WI38 (cell line): ENCODE results near the gene PTPRK.

Source experiments
- H3K4me3 ChIP-seq: 2 replicates; pipeline ENCODE4 v1.5.1; 2011; ENCODE audit warnings: low read depth, mild to moderate bottlenecking, control low read depth, low read length
- TF ChIP-seq, protein P1 (sequence below): IDR thresholded peaks from 2 replicates; pipeline ENCODE4 v1.5.1; 2012; ENCODE audit warnings: low read depth, mild to moderate bottlenecking, control low read depth, low read length

The PTPRK gene

GRCh38 chr6:128371136-128371535 lies 149.3 kb downstream of the PTPRK start:
- TF ChIP-seq, protein P1, sequence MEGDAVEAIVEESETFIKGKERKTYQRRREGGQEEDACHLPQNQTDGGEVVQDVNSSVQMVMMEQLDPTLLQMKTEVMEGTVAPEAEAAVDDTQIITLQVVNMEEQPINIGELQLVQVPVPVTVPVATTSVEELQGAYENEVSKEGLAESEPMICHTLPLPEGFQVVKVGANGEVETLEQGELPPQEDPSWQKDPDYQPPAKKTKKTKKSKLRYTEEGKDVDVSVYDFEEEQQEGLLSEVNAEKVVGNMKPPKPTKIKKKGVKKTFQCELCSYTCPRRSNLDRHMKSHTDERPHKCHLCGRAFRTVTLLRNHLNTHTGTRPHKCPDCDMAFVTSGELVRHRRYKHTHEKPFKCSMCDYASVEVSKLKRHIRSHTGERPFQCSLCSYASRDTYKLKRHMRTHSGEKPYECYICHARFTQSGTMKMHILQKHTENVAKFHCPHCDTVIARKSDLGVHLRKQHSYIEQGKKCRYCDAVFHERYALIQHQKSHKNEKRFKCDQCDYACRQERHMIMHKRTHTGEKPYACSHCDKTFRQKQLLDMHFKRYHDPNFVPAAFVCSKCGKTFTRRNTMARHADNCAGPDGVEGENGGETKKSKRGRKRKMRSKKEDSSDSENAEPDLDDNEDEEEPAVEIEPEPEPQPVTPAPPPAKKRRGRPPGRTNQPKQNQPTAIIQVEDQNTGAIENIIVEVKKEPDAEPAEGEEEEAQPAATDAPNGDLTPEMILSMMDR, result no peak
- H3K4me3 ChIP-seq, result no peak overlapping the region

DNA sequence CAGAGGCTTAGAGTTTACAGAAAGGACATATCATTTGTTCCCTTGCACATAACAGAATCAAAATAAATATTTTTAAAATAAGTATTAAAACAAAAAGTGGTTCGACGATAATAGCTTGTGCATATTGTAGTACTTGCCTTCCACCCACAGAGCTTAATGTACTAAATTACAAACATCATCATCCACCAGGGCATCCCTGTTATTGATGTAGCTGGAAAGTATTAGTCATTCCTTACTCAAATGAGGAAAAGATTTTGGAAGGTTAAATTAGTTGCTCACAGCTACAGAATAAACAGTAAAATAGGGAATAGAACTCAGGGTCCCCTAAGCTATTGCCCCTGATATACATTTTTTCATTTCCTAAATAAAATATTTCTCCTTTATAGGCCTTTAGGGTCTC lies 150.3 kb downstream of the PTPRK start:
- no peak overlapping the region for H3K4me3 ChIP-seq
- TF ChIP-seq, protein P1, result no peak

DNA sequence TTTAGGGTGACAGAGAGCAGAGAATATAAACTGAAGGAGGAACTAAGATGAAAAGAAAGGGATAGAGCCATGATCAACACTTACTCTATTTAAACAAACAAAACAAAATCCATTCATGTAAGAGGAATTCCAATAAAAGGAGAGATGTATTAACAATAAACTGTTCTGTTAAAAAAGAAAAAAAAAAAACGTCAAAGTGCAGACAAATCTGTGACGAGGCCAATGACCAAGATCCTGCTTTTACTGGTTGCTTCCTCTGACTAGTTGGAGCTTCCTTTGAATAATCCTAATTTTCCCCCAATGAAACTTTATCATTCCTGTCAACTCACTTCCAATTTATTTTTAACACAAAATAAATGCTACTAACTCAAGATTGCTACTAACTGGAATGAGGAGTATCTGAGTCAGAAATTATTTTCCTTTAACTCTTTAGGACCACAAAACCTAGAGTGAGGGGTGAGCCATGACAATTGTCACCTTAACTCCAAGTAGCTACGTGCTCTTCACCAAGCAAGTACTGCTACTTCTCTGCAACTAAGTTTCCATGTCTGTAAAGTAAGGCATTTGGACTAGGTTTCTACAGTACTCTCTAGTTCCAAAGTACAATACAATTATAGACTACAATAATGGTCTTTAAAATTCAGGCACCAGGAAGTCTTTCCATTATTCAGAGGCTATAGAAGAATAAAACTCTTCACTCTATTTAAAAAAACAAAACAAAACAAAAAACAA lies 152.0 kb downstream of the PTPRK start:
- no peak overlapping the region for H3K4me3 ChIP-seq
- TF ChIP-seq, protein P1, result no peak

DNA sequence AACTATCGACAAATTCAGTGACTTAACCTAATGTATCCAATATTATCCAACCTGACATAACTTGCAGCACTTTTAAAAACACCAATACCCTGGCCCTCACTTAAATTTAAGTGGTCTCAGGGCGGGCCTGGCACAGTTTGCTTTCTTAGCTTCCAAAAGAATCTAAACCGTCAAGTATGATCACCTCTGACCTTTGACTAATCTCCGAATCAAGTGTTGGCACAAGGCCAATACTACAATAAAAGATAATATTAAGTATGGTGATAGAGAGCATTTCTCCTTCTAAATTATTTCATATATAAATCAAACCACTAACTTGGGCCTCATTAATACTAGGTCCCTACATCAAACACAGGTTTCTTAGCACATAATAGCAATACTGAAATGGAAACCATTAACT lies 153.0 kb downstream of the PTPRK start:
- TF ChIP-seq, protein P1, result no peak
- no peak overlapping the region for H3K4me3 ChIP-seq

DNA sequence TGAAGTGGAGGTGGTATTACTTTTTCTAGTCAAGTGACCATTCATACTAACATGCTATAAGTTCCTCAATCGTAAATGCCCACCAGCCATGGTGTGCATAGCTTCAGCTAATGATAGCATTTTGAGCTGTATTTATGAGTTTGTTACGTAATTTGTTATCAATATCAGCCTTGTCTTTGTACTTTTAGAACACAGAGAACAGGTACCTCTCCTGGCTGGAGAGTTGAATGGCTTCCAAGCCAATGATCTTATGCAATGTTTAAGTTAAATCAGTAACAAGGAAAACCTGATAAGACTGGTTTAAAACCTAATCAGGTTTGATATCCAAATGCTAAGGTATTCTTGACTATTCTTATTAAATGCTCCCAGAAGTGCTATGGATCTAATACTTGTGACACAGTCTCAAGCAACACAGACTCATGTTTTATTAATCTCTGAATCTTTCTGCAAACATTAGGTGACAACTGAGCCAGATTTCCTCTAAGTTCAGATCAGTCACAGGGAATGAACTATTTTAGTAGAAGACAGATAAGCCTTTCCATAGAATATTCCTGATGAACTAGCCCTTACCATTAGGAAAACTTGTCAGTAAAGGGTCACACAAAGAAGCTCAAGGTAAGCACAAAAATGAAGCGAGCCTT lies 154.8 kb downstream of the PTPRK start:
- no peak overlapping the region for H3K4me3 ChIP-seq
- TF ChIP-seq, protein P1, result no peak

GRCh38 chr6:128364766-128365519 lies 155.5 kb downstream of the PTPRK start:
- no peak overlapping the region for H3K4me3 ChIP-seq
- TF ChIP-seq, protein P1, result no peak
